BLaER1 treated with 17β-estradiol and CSF1 and Interleukin-3, amounts not matched to agents 10 nM and 100 nM (cell line): ENCODE data around the gene WRNIP1.

Source experiments
- H3K27ac ChIP-seq, 11 experiments: shearing (Covaris generic); formaldehyde crosslinking; 2 replicates each; pipeline ENCODE4 v1.8.1; 2022
- H3K27me3 ChIP-seq, 11 experiments: shearing (Covaris generic); formaldehyde crosslinking; 2 replicates each; pipeline ENCODE4 v1.8.1; 2022
- H3K36me3 ChIP-seq, 11 experiments: shearing (Covaris generic); formaldehyde crosslinking; 2 replicates each; pipeline ENCODE4 v1.8.1; 2022
- H3K4me1 ChIP-seq, 10 experiments: shearing (Covaris generic); formaldehyde crosslinking; 2 replicates each; pipeline ENCODE4 v1.8.1; 2022
- H3K4me2 ChIP-seq, 11 experiments: shearing (Covaris generic); formaldehyde crosslinking; 2 replicates each; pipeline ENCODE4 v1.8.1; 2022
- H3K4me3 ChIP-seq, 10 experiments: shearing (Covaris generic); formaldehyde crosslinking; 2 replicates each; pipeline ENCODE4 v1.8.1; 2022
- H3K9ac ChIP-seq, 11 experiments: shearing (Covaris generic); formaldehyde crosslinking; 2 replicates each; pipeline ENCODE4 v1.8.1; 2022
- H3K9me3 ChIP-seq, 11 experiments: shearing (Covaris generic); formaldehyde crosslinking; replicated peaks in 1 of 11; 2 replicates each; pipeline ENCODE4 v1.8.1; 2022
- H4K20me1 ChIP-seq, 11 experiments: shearing (Covaris generic); formaldehyde crosslinking; 2 replicates each; pipeline ENCODE4 v1.8.1; 2022
- Cebpa-rat ChIP-seq, 11 experiments: shearing (Covaris generic); IDR thresholded peaks; 2 replicates each; pipeline ENCODE4 v1.8.1; 2022

Gene WRNIP1

DNA sequence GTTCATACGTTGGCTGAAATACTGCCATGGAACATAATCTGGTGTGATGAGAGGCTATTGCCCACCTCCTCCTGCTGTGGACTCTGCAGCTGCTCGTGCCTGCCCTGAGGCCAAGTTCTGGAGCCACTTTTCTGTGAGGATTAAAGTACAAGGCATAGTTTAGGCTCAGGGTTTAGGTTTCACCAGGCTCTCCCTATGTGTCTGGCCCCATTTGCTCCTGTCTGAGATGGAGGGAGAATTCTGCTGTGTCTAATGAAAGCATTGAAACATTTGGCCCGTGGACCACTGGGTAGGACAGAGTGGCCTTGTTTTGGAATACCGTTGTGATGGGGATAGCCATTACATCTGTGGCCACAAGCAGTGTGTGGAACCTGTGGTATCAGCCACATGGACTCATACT is 5.9 kb downstream of the WRNIP1 start:
- peaks cover 56 to 84% (median 65%) of the 10 kb centered on the region in 11 experiments for H3K36me3 ChIP-seq
- no peak overlapping the region for H3K9ac ChIP-seq
- H3K4me1 ChIP-seq, result peaks cover 24 to 40% (median 32%) of the 10 kb centered on the region in 10 experiments
- TF ChIP-seq Cebpa-rat (IDR thresholded peaks at IDR 0.05), result no peak
- peaks cover 82 to 100% (median 98%) of the 10 kb centered on the region in 11 experiments for H4K20me1 ChIP-seq
- no peaks in the 10 kb centered on the region for H3K27me3 ChIP-seq
- no peak overlapping the region for H3K4me3 ChIP-seq
- H3K9me3 ChIP-seq, result no peaks in the 10 kb centered on the region
- H3K27ac ChIP-seq, result no peak overlapping the region
- H3K4me2 ChIP-seq, result 0 out of 22 replicates have a peak overlapping the region, but pooled peaks of 1 of the 11 experiments have one; percentile 3

DNA sequence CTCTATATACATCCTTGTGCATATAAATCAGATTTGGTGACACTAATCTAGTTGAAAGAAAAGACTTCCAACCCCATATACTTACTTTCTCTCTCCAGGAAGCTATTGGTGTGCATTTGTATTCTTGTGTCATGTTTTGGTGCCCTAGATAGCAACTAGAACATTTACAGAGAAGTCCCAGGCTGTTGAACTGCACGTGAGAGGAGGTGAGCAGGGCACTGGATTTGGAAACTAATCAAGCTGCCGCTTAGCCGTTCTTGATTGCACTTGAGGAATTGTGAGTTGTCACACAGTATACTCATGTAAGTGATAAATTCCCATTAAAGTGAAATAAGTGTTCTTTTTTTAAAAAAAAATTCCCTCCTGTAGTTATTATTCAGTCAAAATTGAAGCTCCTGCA is 7.6 kb downstream of the WRNIP1 start:
- Histone ChIP-seq H3K9ac (no peak overlapping the region), H3K27ac (no peak overlapping the region), H3K4me2 (no peak overlapping the region), H3K4me3 (no peak overlapping the region), H4K20me1 (peaks cover 84 to 100% (median 100%) of the 10 kb centered on the region in 11 experiments), H3K4me1 (peaks cover 17 to 30% (median 24%) of the 10 kb centered on the region in 10 experiments), H3K27me3 (no peaks in the 10 kb centered on the region), H3K9me3 (no peaks in the 10 kb centered on the region), H3K36me3 (peaks cover 66 to 97% (median 81%) of the 10 kb centered on the region in 11 experiments)
- TF ChIP-seq Cebpa-rat (IDR thresholded peaks at IDR 0.05), result no peak

DNA sequence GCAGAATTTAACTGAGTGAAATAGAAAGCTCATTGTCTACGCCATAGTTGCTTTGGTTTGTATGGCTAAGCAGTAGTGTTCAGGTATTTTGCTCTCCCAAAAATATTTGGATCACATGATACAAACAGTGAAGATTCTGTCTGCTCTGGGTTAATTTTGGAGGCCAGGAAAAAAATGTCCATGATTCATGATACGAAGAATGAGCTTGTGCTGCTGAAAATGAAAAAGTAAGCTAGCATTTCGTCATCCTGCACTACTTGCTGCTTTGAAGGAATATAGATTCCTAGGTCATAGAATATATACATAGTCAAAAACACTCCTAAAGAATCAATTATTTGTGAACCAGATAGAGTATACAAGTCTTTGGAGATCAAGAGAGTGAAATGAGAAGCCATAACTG is 8.3 kb downstream of the WRNIP1 start:
- Histone ChIP-seq H3K9me3 (no peaks in the 10 kb centered on the region), H3K27ac (no peak overlapping the region), H4K20me1 (peaks cover 84 to 100% (median 100%) of the 10 kb centered on the region in 11 experiments), H3K4me1 (peaks cover 11 to 24% (median 18%) of the 10 kb centered on the region in 10 experiments), H3K9ac (no peak overlapping the region), H3K27me3 (no peaks in the 10 kb centered on the region), H3K4me2 (no peak overlapping the region), H3K4me3 (no peak overlapping the region), H3K36me3 (peaks cover 72 to 97% (median 87%) of the 10 kb centered on the region in 11 experiments)
- TF ChIP-seq Cebpa-rat (IDR thresholded peaks at IDR 0.05), result no peak

DNA sequence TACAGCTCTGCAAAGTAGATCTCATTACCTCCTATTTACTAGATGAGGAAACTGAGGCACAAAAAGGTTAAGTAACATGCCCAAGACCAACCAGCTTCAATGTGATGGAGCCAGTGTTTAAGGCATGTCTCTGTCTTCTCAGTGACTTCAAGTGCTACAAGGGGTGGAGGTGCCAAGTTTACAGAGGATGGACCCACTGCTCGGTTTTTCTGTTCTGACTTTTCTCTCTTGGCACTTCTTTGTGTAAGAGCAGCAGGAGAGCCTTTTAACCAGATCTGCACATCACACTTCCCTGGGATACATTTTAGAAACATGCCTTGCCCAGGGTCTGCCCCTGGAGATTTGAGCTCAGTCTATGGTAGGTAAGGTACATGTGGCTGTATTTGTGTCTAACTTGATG is 9.8 kb downstream of the WRNIP1 start:
- H3K4me3 ChIP-seq, result no peak overlapping the region
- H3K9me3 ChIP-seq, result no peaks in the 10 kb centered on the region
- H4K20me1 ChIP-seq, result peaks cover 88 to 100% (median 100%) of the 10 kb centered on the region in 11 experiments; a peak in 21 of 22 replicates
- H3K4me1 ChIP-seq, result peaks cover 0 to 10% (median 5%) of the 10 kb centered on the region in 10 experiments; a peak in 15 of 20 replicates
- no peak overlapping the region for H3K27ac ChIP-seq
- peaks cover 83 to 100% (median 97%) of the 10 kb centered on the region in 11 experiments for H3K36me3 ChIP-seq
- H3K4me2 ChIP-seq, result no peak overlapping the region
- TF ChIP-seq Cebpa-rat (IDR thresholded peaks at IDR 0.05), result no peak
- H3K27me3 ChIP-seq, result no peaks in the 10 kb centered on the region
- no peak overlapping the region for H3K9ac ChIP-seq

DNA sequence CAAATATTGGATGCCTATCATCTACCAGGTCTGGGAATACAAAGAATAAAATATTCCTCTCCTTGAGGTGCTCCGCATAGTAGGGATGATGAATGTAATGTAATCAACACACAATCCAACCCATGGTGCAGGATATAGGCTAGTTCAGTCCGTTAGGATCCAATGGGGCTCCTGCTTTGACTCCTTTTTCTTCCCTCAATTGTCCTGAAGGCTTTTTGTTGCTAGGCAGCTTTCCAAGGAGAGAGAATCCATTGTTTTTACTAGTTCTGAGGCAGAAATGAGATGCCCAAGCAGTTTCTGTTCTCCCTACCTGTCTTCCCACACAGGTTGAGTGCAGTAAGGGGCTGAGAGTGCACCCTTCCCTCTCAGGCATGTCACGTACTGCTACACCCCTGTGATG is 12.1 kb downstream of the WRNIP1 start:
- H4K20me1 ChIP-seq, result peaks cover 86 to 100% (median 100%) of the 10 kb centered on the region in 11 experiments; a peak in 21 of 22 replicates
- no peak overlapping the region for H3K9ac ChIP-seq
- H3K36me3 ChIP-seq, result peaks cover 84 to 100% (median 97%) of the 10 kb centered on the region in 11 experiments
- no peak overlapping the region for H3K4me3 ChIP-seq
- peaks cover 0 to 3% (median 0%) of the 10 kb centered on the region in 10 experiments; a peak in 1 of 20 replicates for H3K4me1 ChIP-seq
- H3K27ac ChIP-seq, result no peak overlapping the region
- H3K4me2 ChIP-seq, result no peak overlapping the region
- H3K9me3 ChIP-seq, result no peaks in the 10 kb centered on the region
- H3K27me3 ChIP-seq, result no peaks in the 10 kb centered on the region
- no peak for TF ChIP-seq Cebpa-rat (IDR thresholded peaks at IDR 0.05)

DNA sequence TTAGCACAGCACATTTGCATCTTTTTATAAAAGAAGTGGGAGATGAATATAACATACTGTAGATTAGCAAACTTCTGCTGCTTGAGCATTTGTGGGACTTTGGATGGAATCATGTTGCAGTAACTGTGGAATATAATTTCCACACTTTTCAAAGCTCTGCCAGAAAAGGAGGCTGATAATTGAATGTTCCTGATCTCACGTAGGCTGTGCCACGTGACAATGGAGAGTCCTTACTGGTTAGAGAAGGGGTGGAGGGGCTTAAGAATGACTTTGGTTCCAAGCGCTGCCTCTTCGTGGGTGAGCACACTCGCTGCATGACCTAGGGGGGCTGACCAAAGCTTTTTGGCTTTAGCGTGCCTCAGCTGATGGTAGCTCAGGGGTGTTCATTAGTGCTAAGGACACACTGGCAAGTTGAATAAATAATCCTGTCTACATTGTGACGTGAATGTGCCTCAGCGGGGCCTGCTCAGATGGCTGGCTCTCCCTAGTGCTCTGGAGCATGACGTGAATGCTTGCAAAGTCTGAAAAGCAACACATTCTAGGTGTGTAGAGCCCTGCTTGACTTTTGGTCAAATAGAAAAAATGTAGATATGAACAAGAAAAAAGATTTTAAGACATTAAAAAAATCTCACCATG is 15.0 kb downstream of the WRNIP1 start:
- Histone ChIP-seq H3K9ac (no peak overlapping the region), H4K20me1 (peaks cover 62 to 98% (median 96%) of the 10 kb centered on the region in 11 experiments; a peak in 21 of 22 replicates), H3K9me3 (no peaks in the 10 kb centered on the region), H3K27me3 (no peaks in the 10 kb centered on the region), H3K4me1 (no peaks in the 10 kb centered on the region; a peak in 1 of 20 replicates), H3K4me3 (no peak overlapping the region), H3K36me3 (peaks cover 81 to 98% (median 95%) of the 10 kb centered on the region in 11 experiments), H3K27ac (no peak overlapping the region), H3K4me2 (no peak overlapping the region)
- no peak for TF ChIP-seq Cebpa-rat (IDR thresholded peaks at IDR 0.05)

DNA sequence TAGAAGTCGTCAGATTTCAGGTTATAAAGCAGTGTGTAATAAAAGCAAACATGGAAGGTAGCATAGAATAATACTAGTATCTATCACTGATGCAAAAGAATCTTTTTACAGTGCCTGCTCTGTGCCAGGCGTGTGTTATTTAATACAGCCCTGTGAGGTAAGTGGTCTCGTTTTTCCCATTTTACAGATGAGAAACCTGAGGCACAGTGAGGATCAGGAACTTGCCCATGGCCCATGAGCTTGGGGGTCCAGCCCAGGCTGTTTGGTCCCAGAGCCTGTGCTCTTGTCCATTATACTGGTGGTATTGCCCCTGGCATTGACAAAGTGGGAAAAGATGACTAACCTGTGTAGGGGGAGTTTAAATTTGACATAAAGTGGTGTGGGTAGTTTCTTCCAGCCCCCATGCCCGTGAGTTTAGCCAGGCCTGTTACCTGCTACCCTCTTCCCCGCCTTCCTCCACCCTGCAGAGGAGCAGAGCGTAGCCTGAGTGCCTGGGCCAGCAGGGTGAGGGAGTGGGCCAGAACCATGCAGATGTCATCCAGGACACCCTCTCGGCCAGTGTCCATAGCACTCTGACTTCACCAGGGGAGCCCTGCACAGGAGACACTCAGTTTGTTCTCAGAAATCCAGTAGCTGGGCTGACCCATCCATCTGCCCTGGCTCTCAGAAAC is 16.6 kb downstream of the WRNIP1 start:
- H3K36me3 ChIP-seq, result peaks cover 86 to 97% (median 96%) of the 10 kb centered on the region in 11 experiments
- no peak for TF ChIP-seq Cebpa-rat (IDR thresholded peaks at IDR 0.05)

DNA sequence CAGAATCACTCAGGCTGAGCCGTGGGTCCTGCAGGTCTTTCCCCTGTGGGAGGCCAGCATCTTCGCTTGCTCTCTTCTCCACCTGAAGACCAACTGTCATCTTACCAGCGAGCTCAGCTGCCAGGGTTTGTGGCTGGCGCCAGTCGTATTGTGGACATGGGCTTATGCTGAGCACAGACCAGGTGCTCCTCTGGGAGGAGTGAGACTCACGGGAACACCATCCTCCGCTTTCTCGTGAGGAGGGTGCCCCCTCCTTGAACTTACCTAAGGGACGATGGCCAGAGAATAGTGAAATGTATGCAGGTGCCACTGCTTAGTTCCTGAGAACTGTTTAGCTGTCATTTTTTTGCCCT is 17.1 kb downstream of the WRNIP1 start:
- H4K20me1 ChIP-seq, result peaks cover 42 to 97% (median 83%) of the 10 kb centered on the region in 11 experiments; a peak in 21 of 22 replicates
- H3K4me1 ChIP-seq, result no peaks in the 10 kb centered on the region; a peak in 1 of 20 replicates
- H3K36me3 ChIP-seq, result peaks cover 89 to 98% (median 96%) of the 10 kb centered on the region in 11 experiments
- no peaks in the 10 kb centered on the region for H3K9me3 ChIP-seq
- H3K9ac ChIP-seq, result no peak overlapping the region
- no peak overlapping the region for H3K4me3 ChIP-seq
- no peaks in the 10 kb centered on the region for H3K27me3 ChIP-seq
- H3K27ac ChIP-seq, result no peak overlapping the region
- TF ChIP-seq Cebpa-rat (IDR thresholded peaks at IDR 0.05), result no peak
- H3K4me2 ChIP-seq, result no peak overlapping the region

More for the DNA sequence above, 16.6 kb downstream of the WRNIP1 start:
- Histone ChIP-seq H3K4me1 (no peaks in the 10 kb centered on the region; a peak in 1 of 20 replicates), H3K9ac (no peak overlapping the region), H3K27ac (no peak overlapping the region), H3K27me3 (no peaks in the 10 kb centered on the region), H3K9me3 (no peaks in the 10 kb centered on the region), H3K4me2 (no peak overlapping the region), H4K20me1 (peaks cover 47 to 98% (median 87%) of the 10 kb centered on the region in 11 experiments; a peak in 21 of 22 replicates), H3K4me3 (no peak overlapping the region)

DNA sequence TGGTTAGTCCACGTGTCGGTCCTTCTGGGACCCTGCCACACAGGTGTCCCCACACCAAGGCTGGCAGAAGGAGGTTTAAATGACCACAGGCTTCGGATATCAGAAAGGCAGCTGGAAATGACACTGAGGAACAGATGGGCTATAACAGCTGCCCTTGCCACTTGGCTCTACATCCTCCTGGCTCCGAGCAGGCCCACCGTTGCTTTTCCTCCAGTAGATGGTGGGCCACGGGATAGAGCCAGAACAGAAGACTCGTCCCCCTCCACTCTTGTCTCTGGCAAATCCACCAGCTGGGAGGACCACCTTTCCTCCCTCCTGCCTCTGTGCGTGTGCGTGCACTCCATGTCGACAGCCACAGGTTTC is 17.6 kb downstream of the WRNIP1 start:
- peaks cover 90 to 98% (median 96%) of the 10 kb centered on the region in 11 experiments for H3K36me3 ChIP-seq
- no peak overlapping the region for H3K9ac ChIP-seq
- no peak overlapping the region for H3K27ac ChIP-seq
- peaks cover 38 to 97% (median 78%) of the 10 kb centered on the region in 11 experiments; a peak in 21 of 22 replicates for H4K20me1 ChIP-seq
- H3K9me3 ChIP-seq, result no peaks in the 10 kb centered on the region
- no peak overlapping the region for H3K4me2 ChIP-seq
- H3K4me1 ChIP-seq, result no peaks in the 10 kb centered on the region; a peak in 1 of 20 replicates
- no peak overlapping the region for H3K4me3 ChIP-seq
- TF ChIP-seq Cebpa-rat (IDR thresholded peaks at IDR 0.05), result no peak
- H3K27me3 ChIP-seq, result no peaks in the 10 kb centered on the region
